ENCODE results near the gene ADAMTS19.
A peak's percentile ranks its signal among the peaks of the same experiment; 100 is the strongest.

ADAMTS19 gene

DNA sequence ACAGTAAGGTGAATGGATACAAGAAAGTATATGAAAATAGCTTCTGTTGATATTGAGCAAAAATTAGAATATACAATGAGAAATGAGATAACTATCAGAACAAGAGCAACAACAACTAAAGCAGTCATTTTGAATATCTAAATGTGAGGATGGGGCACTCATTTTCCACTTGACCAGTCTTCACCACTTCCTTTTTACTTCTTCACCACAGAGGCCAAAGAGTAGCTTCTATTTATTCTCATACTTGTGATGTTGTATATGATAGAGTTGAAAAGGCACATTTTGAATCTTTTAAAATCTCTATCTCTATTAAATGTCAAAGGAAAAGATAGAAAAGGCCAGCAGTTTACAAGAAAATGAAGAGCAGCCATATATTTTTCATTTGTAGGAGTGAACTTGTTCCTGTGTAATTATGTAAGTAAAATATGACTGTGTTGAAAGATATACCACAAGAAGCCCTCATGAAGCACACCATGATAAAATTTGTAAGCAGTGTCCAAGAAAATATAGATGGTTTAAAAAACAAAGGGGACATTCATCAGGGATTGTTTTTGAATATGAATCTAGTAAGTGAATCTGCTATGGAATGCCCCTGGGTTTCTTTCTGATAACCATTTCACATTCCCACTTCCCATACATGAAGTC lies 39.2 kb downstream of the ADAMTS19 start:
- no peak overlapping the region for H3K4me3 ChIP-seq (ENCODE audit: low read depth, low read length)
- H3K36me3 ChIP-seq, result no peaks in the 10 kb centered on the region
- no peaks in the 10 kb centered on the region for H3K9me3 ChIP-seq (ENCODE audit: severe bottlenecking)
- TF ChIP-seq, protein P1, sequence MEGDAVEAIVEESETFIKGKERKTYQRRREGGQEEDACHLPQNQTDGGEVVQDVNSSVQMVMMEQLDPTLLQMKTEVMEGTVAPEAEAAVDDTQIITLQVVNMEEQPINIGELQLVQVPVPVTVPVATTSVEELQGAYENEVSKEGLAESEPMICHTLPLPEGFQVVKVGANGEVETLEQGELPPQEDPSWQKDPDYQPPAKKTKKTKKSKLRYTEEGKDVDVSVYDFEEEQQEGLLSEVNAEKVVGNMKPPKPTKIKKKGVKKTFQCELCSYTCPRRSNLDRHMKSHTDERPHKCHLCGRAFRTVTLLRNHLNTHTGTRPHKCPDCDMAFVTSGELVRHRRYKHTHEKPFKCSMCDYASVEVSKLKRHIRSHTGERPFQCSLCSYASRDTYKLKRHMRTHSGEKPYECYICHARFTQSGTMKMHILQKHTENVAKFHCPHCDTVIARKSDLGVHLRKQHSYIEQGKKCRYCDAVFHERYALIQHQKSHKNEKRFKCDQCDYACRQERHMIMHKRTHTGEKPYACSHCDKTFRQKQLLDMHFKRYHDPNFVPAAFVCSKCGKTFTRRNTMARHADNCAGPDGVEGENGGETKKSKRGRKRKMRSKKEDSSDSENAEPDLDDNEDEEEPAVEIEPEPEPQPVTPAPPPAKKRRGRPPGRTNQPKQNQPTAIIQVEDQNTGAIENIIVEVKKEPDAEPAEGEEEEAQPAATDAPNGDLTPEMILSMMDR (IDR thresholded peaks at IDR 0.05; ENCODE audit: low read depth, low read length), result no peak
- H3K27ac ChIP-seq, result no peak overlapping the region
- no peak for DNase-seq
- no peaks in the 10 kb centered on the region for H3K27me3 ChIP-seq (ENCODE audit: insufficient read depth, low read depth, severe bottlenecking)

DNA sequence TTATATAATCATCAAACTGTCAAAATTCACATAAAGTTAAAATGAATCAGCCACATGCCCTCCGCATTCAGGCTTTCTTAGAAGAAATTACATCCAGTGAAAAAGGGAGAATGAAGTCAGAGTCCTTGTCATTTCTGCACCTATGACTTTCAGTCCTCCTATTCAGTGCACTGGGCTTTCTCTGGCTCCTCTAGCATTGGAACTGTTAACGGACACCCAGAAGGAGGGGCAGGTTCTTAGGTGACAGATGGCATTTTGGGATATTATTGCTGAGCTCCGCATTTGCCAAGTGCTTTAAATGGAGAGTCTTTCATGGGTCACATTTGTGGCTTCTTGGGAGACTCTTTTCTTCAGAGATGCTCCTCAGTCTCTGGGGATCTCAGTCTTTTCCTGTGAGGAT lies 40.0 kb downstream of the ADAMTS19 start:
- no peak overlapping the region for H3K4me3 ChIP-seq (ENCODE audit: low read depth, low read length)
- H3K27ac ChIP-seq, result no peak overlapping the region
- H3K27me3 ChIP-seq (ENCODE audit: insufficient read depth, low read depth, severe bottlenecking), result no peaks in the 10 kb centered on the region
- peak; percentile 15 for DNase-seq
- TF ChIP-seq, protein P1 (IDR thresholded peaks at IDR 0.05; ENCODE audit: low read depth, low read length), result no peak
- H3K36me3 ChIP-seq, result no peaks in the 10 kb centered on the region
- no peaks in the 10 kb centered on the region for H3K9me3 ChIP-seq (ENCODE audit: severe bottlenecking)

DNA sequence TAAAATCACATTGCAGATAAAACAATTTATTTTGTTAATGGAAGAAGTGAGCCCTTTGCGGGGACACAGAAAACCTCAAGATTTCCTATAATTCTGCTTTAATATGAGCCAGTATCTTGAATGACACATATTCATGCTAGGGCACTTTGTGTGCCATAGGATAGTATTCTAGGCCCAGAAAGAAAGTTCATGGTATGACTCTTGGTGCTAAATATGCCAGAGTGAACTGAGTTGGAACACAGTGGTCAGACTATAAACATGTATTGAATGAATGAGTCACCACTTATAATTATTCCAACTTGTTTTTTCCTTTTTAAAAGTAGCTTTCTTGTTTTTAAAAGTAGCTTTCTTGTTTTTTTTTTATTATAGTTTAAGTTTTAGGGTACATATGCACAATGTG lies 46.0 kb downstream of the ADAMTS19 start:
- TF ChIP-seq, protein P1 (IDR thresholded peaks at IDR 0.05; ENCODE audit: low read depth, low read length), result no peak
- Histone ChIP-seq H3K36me3 (no peaks in the 10 kb centered on the region), H3K4me3 (ENCODE audit: low read depth, low read length) (no peak overlapping the region), H3K27ac (no peak overlapping the region), H3K9me3 (ENCODE audit: severe bottlenecking) (no peaks in the 10 kb centered on the region), H3K27me3 (ENCODE audit: insufficient read depth, low read depth, severe bottlenecking) (no peaks in the 10 kb centered on the region)
- DNase-seq, result no peak

DNA sequence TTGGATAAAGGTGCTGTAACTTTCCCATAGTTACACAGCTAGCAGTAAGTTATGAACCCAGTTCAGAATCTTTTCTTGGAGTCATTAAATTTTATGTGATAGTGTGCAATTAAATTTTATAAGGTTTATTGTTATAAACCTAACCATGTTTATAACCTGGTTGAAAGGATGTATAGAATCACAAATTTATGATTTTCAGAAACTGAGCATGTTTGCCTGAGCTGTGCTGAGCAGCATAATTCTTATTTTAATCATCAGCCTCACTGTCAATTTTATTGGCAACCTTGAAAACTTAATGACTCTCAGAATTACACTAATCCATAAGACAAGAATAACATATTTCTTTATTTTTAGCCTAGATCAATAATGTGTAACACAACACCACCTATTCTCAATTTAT lies 46.9 kb downstream of the ADAMTS19 start:
- TF ChIP-seq, protein P1 (IDR thresholded peaks at IDR 0.05; ENCODE audit: low read depth, low read length), result no peak
- DNase-seq, result no peak
- Histone ChIP-seq H3K4me3 (ENCODE audit: low read depth, low read length) (no peak overlapping the region), H3K36me3 (no peaks in the 10 kb centered on the region), H3K27me3 (ENCODE audit: insufficient read depth, low read depth, severe bottlenecking) (no peaks in the 10 kb centered on the region), H3K9me3 (ENCODE audit: severe bottlenecking) (no peaks in the 10 kb centered on the region), H3K27ac (no peak overlapping the region)

GRCh38 chr5:129507527-129507926 lies 47.4 kb downstream of the ADAMTS19 start:
- no peak for DNase-seq
- no peaks in the 10 kb centered on the region for H3K9me3 ChIP-seq (ENCODE audit: severe bottlenecking)
- no peaks in the 10 kb centered on the region for H3K36me3 ChIP-seq
- no peak overlapping the region for H3K4me3 ChIP-seq (ENCODE audit: low read depth, low read length)
- TF ChIP-seq, protein P1 (IDR thresholded peaks at IDR 0.05; ENCODE audit: low read depth, low read length), result no peak
- no peak overlapping the region for H3K27ac ChIP-seq
- no peaks in the 10 kb centered on the region for H3K27me3 ChIP-seq (ENCODE audit: insufficient read depth, low read depth, severe bottlenecking)

- no peak for DNase-seq
- no peaks in the 10 kb centered on the region for H3K27me3 ChIP-seq (ENCODE audit: insufficient read depth, low read depth, severe bottlenecking)
- no peak overlapping the region for H3K27ac ChIP-seq
- H3K4me3 ChIP-seq (ENCODE audit: low read depth, low read length), result no peak overlapping the region
- TF ChIP-seq, protein P1 (IDR thresholded peaks at IDR 0.05; ENCODE audit: low read depth, low read length), result no peak
- no peaks in the 10 kb centered on the region for H3K36me3 ChIP-seq
- H3K9me3 ChIP-seq (ENCODE audit: severe bottlenecking), result no peaks in the 10 kb centered on the region
Measured at GRCh38 chr5:129508606-129509005, 48.5 kb downstream of the ADAMTS19 start.

All from WERI-Rb-1 (cell line).